Ovary (tissue), 3 donors: ENCODE measurements around the gene DCAF15.

Experiments
- CTCF ChIP-seq, 3 donors: fragments of 450-650 bp in 2 of 3; fragments of 200-600 bp in 1 of 3; IDR thresholded peaks; one replicate each; pipeline versions ENCODE4 v1.5.1 to v1.8.0; 2016 to 2022; ENCODE audit warnings: antibody characterized with exemption in 3 of 3, mild to moderate bottlenecking in 1 of 3
- EP300 ChIP-seq: sonication (generic); formaldehyde crosslinking; IDR thresholded peaks from one replicate; pipeline ENCODE4 v1.6.1; 2017; ENCODE audit warnings: antibody characterized with exemption
- POLR2A ChIP-seq: fragments of 450-650 bp; IDR thresholded peaks from one replicate; pipeline ENCODE4 v1.6.1; 2017; ENCODE audit warnings: antibody characterized with exemption, mild to moderate bottlenecking, moderate library complexity
- donor health status: DM: no; HTN: no; CAD: no.

DNA sequence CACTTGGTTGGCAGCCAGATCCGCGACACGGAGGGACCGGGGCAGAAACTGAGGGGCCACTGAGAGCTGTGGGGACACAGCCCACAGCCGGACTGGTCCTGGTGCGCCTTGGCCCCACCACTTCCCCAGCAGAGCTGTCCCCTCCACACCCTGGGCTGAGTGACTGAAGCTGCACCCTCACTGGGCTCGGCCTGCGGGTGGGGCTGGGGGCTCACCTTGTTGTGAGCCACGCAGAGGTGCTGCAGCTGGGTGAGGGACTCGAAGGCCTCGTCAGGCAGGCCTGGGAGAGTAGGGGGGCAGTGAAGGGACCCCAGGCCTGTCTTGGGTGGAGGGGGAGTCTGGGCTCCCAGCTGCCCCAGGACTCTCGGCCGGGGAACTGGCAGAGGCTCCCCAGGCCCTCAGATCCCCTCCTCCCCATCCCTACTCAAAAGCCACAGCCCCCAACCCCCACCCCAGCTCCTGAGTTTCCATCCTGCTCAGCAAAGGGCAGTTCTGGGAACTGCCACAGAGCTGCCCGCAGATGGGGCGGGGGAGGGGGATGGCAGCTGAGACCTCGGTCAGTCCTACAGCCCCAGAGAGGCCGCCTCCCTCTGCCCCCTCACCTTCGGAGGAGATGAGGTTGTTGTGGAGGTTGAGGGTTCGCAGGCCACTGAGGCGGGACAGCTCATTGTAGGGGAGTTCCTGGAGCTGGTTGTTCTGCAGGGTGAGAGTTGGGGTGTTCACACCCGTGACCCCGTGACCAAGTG lies 16.4 kb upstream of the DCAF15 start:
- no peak for TF ChIP-seq POLR2A
- TF ChIP-seq CTCF (IDR thresholded peaks at IDR 0.05): no peak
- TF ChIP-seq EP300: no peak
